Dedifferentiated amniotic fluid mesenchymal stem cell (primary cell): ENCODE measurements around the gene IGSF11.
"Not testable (repeated sequence)": the region's sequence is repeated elsewhere in the genome, so short reads cannot be mapped to it uniquely, and the experiment has no call there.

ENCODE experiments used
- DNase-seq: peaks from one replicate; pipeline ENCODE4 v3.0.0-alpha.2; 2016; ENCODE audit errors: extremely low spot score

Gene IGSF11

DNA sequence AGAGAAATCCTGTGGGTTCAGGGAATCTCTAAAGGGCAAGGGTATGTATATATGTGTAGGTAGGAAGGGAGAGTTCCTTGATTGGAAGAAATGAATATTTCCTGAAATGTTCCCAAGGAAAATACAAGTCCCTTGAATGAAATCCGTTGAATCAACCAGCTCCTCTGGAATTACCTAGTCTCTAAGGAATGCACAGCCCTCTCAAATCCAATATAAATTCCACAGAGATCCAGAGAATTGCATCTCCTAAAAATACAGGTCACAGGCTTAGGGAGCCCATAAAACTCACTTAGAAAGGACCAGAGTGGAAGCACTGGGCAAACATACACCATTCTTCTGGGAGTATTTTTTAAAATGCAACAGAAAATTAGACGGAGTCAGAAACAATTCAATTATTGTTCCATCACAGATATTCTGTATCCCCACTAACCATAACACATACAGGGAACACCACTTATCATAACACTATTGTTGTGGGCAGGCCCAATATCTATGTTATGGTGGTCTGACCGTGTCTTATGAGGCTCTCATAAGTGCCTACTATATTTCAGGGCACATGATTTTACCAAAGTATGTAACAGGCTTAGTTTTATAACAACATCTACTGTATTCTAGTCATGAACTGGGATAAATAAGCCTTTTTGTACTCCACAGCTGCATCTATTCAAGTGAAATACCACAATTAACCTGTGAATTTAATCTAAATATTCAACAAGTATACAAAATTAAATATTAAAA is 43.7 kb downstream of the IGSF11 start:
- no peak for DNase-seq

DNA sequence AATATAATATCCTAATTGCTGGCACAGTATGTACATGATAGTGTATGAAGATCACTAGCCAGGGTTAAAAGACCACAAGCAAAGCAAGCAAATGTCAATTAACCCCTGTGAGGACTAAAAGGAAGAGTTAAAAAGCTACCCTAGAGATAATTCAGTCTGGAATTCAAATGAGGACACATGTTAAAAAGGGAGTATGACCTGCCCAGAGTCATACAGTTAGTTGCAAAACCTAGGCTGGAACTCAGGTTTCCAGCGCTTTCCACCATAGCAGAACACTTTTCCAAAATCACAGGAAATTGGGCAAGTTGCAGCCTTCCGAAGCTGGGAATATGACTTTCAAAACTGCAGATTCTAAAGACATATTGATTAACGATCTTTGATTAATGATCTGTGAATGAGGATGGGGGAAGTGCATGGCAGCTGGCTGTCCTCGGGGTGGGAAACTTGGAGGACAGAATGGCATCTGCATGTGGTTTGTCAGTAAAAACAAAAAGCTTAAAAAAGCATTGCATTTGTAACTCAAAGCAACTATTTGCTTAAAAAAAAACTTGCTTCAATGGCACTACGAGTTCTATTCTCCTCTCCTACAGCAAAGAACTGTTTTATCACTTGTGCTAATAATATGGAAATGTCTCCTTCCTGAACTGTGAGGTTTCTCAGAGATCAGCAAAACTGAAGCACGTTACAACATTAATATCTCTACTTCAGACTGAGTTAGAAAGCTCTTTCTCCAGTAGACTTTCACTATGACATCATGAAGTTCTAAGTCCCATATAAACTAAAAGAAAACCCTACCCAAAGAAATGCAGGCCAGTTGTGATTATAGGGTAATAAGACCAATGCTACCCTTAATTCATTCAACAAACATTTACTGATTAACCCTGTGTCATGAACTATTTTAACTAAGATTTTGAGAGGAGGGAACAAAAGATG is 46.2 kb downstream of the IGSF11 start:
- DNase-seq: no peak

DNA sequence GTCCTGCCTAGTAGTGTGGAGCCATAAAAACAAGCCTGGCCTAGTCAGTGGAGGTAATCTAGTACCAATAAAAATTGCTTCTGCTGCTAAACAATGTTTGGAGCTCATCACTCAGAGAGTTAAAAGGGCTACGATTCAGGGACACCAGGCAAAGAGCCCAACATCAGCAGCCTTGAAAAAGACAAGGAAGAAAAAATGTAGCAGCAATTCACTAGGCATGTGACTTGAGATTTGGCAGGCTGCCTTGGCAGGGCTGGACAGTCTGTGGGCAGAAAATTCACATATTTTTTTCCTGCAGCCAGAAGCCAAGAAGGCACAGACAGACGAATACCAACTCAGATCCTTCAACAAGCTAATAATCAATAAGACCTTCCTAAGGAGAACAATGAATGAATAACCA is 47.2 kb downstream of the IGSF11 start:
- DNase-seq: peak; percentile 46

DNA sequence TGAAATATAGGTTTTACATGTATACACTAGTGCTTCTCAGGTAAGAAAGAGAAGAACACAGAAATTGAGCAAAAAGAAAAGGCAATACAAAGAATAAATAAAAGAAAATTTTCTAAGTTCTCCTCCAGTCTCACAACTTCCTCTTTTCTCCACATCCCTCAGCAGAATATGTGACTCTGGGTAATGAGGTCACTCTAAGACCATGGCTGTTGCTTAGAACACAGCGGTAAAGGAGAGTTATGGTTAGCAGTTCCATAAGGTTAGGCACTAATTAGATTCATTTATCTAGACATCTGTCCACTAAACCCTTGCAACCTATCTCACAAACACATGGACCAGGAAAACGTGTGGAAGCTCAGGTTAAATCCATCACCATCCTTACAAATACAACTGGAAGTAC is 47.9 kb downstream of the IGSF11 start:
- no peak for DNase-seq

DNA sequence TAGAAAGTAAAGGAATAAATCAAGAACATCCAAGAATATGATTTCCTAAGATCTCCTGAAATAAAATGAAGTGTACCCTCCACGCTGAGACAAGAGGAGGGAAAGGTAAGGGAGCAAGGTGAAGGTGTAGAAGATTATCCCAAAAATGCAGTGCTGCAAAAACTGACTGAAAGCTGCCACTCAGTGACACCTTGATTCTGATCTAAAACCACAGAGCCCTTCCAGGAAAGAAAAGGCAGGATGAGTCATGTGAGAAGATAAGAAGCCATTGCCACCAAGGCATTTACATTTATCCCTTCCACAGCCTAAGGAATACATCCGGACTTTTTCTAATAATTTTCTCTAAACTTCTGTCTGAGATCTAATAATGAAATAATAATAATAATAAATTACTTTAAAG is 49.9 kb downstream of the IGSF11 start:
- no peak for DNase-seq

DNA sequence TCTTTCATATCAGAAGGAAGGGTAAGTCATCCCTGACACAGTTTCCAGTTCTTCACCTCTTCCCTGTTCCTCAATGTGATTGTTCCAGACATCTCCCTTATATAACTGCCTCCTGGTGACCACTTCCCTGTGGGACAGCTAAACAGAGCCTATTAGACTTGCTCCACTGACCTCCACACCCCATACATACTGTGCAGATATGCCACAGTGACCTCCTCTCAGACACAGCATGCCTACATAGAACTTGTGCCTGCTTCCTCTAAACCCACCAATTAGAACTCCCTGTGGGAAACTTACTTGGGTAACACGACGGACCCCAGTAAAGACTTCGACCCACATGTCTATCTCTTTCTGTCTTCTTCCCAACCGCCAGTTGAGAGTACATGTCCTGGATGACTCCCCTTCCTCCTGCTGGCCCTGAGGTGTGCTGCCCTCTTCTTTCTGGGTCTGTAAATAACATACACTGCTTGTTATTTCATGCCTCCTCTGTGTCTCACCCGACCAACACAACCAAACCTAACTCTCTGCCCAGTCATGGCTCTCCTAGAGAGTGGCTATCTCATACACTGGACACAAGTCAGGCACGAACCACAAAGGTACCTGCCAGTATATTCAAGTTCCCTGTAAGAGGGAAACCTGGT is 53.0 kb downstream of the IGSF11 start:
- DNase-seq: no peak

DNA sequence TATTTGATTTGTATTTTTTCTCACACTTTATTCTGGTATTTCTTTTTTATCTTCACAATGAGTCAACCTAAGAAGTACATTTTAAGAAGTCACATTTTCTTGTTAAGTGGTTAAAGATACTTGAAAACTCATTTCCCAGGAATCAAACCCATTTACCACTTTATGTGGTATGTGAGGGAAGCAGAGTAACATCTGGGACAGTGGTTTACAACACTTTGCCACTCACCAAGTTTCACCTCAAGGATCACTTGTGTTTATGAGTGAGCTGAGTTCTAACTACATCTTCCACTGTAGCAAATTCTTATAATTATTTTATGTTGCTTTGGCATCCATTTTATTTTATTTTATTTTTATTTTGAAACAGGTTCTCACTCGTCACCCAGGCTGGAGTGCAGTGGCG is 53.8 kb downstream of the IGSF11 start:
- DNase-seq: no peak

DNA sequence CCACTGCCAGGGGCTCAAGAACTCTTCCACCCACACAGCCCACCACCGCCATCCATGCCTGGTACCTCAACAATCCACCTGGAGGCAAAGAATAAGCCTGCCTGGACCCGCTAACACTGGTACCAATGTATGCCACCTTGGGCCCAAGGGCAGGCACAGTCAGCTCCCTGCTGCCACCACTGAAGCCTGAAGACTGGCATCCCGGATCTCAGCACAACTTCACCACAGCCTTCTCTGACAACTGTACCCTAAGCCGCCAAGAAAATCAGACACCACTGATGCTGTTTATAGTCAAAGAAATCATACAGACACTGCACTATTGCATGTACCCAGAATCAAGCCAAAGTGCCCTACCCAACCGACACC is 56.3 kb downstream of the IGSF11 start:
- DNase-seq: no peak

DNA sequence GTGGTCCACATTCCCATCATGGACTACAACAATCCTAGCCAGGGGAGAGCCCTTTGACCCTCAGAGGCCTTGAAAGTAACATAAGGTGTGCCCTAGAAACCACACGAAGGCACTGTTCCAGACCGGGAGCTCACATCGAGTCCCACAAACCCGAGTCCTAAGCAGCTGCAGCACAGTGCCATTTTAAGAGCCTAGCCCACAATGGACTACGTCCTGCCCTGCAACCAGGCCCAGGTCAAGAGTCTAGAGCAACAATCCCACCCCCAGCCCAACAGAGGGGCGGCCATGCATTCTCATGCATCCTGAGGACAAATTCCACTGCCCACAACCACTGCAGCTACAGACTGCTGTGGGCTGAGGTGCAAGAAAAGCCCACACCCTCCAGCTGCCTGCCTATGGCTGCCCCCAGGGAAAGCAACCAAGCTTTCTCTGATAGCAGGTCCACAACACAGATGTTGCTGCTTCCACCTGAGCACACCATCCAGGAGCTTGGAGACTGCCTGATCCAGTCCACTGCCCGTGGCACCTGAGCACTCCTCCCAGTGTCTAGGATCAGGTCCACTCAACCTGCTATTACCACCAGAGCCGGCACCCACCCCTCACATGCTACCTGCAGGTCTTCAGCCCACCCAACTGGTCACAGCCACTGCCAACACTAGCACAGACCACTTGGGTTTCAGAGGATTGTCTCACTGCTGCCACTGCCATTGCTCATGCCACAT is 56.8 kb downstream of the IGSF11 start:
- DNase-seq: no peak

DNA sequence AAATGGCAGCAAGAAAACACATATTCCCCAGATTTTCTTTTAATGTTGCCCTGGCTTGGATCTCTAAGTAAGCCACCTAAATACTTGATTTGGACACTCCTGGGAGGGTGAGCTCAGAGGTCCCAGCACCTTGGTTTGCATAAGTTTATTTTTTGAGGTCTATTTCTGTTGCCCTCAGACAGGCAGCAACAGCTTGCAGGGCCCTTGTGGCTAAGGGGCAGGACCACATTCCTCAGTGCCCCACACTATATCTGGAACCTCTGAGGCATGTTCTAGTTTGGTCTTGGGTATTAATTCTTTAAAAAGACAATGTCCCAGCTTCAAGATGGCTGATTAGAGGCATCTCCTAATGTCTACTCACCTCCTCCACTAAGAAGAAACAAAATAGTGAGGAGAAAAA is 57.5 kb downstream of the IGSF11 start:
- DNase-seq: no peak

DNA sequence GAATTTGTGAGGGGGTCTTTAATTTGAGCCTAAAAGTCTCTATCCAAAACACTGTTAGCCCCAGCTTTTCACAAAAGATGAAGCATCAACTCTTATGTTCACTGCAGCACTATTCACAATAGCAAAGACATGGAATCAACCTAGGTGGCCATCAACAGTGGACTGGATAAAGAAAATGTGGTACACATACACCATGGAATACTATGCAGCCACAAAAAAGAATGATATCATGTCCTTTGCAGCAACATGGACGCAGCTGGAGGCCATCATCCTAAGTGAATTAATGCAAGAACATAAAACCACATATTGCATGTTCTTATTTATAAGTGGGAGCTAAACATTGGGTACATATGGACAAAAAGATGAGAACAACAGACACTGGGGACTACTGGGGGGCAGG is 59.2 kb downstream of the IGSF11 start:
- not testable (repeated sequence) for DNase-seq

DNA sequence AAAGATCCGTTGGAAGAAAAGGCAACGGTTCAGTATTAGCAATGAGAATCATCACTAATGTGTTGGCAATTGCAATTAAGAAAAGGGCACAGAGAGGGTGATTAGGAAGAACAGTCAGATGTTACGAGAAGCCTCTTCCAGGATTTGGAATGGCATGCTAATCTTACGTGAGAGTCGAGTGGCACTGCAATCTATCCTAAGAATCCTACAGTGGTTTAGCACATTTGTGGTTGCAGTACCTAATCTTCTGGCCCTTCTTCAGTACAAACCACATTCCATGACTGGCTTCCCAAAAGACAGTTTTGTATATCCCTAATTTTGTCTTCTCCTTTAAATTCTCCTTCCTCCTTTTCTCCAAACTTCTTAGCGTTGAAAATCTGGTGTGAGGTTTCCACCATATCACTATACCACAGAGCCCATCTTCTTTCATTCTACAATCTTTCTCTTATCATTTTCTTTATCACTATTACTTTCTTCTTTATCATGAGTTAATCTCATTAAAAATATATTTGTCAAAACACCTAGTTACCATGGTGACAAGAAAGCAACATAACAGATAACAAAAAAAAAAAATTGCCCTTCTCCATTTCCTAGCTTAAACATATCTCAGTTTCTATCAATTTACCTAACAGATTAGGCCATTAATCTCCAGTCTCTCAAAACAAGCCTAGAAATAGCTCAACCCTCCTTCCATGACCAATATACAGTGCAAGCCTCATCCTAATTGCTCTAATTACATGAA is 60.1 kb downstream of the IGSF11 start:
- no peak for DNase-seq

DNA sequence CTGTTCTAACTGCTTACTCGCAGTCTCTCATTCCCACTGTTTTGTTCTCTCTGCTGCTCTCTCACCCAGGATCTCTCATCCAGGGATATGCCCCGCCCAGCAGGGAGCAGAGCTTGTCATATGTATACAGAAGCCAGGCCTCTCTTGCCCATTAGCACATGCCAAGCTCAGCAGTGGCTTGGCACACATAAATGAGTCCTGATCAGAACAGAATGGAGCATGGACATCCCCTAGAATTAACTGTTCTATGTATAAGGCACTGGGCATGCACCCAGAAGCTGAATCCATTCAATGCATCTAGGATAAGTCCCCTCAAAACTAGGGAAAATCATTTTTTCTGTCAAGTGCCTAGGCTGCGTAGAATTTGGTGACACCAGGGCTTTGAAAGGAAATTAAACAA is 61.6 kb downstream of the IGSF11 start:
- DNase-seq: no peak

DNA sequence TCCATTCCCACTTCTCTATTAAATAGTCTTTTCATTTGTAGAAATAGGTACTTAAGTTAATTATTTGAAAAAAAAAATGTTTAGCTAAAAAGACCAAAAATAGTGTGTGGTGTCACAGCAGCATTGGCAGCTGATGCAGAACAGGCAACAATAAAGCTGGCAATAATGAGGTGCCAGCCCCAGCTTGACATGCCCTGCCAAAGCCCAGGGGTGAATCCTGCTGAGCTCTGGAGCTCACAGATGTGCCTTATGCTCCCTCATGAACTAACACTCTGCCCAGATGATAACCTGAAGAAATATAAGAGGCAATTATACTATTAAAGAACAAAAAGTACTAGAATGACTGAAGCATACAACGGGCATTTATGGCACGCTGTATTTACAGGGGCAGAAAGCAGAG is 63.8 kb downstream of the IGSF11 start:
- DNase-seq: no peak

DNA sequence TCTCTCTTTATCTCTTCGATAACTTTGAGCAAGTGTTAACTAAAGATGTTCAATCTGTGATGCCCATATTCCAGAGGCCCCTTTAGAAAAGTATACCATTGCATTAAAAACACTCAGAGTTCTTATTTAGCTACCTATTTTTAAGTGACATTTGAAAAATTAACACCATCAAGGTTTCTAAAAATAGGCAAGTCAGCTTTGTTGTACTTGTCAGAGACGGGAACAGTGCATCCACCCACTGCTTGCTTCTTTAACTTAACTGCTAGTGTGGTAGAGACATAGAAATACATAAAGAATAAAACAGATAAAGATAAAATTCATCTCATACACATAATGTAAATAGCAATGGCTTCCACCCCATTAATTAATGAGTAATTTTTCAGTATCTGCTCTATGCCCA is 66.0 kb downstream of the IGSF11 start:
- DNase-seq: no peak

DNA sequence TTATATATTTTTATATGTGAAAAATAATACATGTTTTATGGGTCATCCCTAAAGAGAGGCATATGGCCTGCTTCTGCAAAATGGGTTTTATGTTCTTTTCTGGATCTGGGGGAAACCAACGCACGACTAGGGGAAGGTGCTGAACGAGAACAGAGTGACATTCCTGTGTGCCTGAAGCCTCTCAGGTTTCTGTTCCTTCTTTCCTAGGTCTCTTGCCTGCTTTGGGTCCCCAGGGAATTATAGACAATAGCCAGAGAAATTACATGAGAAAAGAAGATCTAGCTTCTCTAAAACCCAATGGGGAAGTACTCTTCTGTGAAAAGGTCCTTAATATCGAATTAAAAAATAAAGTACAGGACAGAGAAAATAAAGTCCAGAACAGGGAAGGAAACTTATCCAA is 66.5 kb downstream of the IGSF11 start:
- no peak for DNase-seq

DNA sequence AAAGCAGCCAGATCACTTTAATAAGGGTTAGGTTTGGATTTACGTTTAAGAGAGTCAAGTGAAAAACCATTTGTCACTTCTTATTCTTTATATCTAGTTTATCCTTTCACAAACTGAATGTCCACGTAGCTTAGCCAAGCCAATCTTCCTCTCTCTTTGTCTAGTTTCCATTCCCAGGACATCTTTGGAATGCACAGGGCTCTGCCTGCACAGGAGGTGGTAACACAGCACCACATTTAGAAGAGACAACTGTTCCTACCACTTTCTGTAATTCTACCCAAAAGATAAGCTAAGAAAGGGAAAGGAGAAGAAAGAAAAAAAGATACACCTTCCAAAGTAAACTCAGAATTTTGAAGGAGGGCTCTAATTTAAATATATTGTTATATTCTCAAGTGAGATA is 67.9 kb downstream of the IGSF11 start:
- DNase-seq: no peak

DNA sequence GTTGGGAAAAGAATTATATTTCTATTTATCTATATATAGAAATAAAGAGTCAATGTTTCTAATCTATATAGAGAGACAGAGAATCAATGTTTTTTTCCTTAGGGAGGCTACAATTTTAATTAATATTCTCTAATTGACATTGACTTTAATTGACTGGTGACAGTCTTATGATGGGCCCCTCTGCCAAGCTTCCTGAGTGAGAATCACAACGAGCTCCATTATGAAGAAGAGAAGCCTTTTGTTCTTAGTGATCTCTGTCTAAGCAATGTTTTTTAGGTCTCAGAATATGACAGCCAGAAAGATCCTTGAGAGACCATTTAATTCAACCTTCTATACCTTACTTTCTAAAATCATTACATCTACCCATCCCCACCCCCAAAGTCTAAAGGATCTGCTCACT is 70.9 kb downstream of the IGSF11 start:
- DNase-seq: no peak

DNA sequence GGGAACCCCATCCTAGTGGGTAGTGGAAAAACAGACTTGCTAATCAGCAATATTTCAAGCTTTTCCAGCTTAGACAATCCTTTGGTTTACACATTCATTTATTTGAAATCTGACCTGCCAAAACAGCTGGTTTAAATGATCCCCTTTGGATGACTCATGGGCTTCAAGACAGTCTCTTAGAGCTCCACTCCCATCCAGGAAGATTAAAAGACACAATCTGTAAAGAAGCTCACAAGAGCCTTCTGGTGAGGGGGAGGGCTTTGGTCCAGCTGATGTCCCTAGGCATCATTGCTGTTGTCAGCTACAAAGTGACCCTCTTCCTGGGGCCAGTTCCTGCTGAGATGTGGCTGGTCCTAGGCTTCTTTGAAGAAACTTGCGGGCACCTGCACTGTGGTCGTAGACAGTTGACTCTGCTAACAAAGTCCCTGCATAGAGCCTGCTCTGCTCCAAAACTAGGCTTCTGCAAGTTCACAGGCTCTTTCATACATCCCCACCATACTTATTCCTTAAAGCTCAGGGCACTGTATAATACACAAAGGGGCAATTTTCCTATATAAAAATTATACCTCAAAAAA is 73.7 kb downstream of the IGSF11 start:
- no peak for DNase-seq

DNA sequence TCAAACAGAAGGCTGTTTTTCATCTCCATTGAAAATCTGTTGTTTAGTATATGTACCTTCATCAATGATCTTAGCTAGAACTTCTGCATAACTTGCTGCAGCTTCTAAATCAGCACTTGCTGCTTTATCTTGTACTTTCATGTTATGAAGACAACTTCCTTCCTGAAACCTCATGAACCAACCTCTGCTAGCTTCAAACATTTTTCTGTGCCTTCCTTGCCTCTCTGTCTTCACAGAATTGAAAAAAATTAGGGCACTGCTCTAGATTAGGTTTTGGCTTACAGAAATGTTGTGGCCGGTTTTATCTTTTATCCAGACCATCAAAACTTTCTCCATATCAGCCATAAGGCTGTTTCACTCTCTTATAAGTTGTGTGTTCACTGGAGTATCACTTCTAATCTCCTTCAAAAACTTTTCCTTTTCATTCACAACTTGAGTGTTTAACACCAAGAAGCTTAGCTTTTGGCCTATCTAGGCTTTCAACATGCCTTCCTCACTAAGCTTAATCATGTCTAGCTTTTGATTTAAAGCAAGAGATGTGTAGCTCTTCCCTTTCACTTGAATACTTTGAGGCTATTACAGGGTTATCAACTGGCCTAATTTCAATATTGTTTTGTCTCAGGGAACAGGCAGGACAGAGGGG is 78.6 kb downstream of the IGSF11 start:
- DNase-seq: no peak

DNA sequence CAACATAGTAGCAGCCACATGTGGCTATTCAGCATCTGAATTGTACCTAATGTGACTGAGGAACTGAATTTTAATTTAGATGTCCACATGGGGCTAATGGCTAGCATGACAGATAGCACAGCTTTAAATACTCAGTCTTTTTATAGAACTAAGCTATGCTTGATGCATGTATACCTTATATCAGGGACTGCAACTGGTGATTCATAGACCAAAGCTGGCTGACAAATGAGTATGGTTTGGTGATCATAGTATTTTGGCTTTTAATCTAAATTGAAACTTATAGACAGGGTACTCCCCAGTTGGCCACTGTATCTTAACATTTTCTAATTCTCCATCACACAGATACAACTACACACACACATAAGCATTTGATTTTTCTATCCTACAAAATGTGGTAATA is 83.6 kb downstream of the IGSF11 start:
- no peak for DNase-seq
